HEK293 (cell line): ENCODE data around the gene ANKS6.
A peak's percentile ranks its signal among the peaks of the same experiment; 100 is the strongest.

ENCODE experiments used
- CTCF ChIA-PET: fragments of 350-600 bp; formaldehyde crosslinking; extraction: SDS; loops from one replicate; lab custom pipeline; 2021; ENCODE audit warnings: antibody characterized with exemption; lab: Yijun Ruan, JAX
- POLR2A ChIA-PET: fragments of 300-600 bp; formaldehyde crosslinking; extraction: SDS; loops from one replicate; lab custom pipeline; 2020; ENCODE audit warnings: antibody characterized with exemption, inconsistent platforms; lab: Yijun Ruan, JAX
- H3K27ac ChIP-seq: fragments of 200-500 bp; sonication (Bioruptor generic); 2 replicates; pipeline ENCODE4 v1.5.1; 2014; ENCODE audit warnings: low read depth, low read length, control low read depth, inconsistent platforms; ENCODE audit errors: extremely low read depth
- H3K36me3 ChIP-seq, 2 experiments: fragments of 200-500 bp in 1 of 2; sonication (Bioruptor generic) in 1 of 2; 1 replicate in 1 of 2; 2 replicates in 1 of 2; pipeline ENCODE4 v1.5.1; 2014 to 2017; ENCODE audit warnings: inconsistent platforms in 2 of 2, low read length in 2 of 2; ENCODE audit not compliant: control insufficient read depth in 2 of 2, insufficient read depth in 1 of 2
- H3K4me1 ChIP-seq: fragments of 200-500 bp; sonication (Bioruptor generic); 2 replicates; pipeline ENCODE4 v1.5.1; 2014; ENCODE audit warnings: mild to moderate bottlenecking, low read length, inconsistent platforms; ENCODE audit not compliant: control insufficient read depth, insufficient read depth
- H3K4me3 ChIP-seq: 2 replicates; pipeline ENCODE4 v1.5.1; 2011; ENCODE audit warnings: low read depth, mild to moderate bottlenecking, control low read depth, low read length, moderate library complexity
- H3K9me3 ChIP-seq: fragments of 200-500 bp; sonication (Bioruptor generic); 2 replicates; pipeline ENCODE4 v1.5.1; 2014; ENCODE audit warnings: low read depth, low read length, inconsistent platforms; ENCODE audit not compliant: control insufficient read depth, insufficient read depth
- BCL11B ChIP-seq: fragments of 450-650 bp; formaldehyde crosslinking; IDR thresholded peaks from 2 replicates; pipeline ENCODE4 v1.5.1; 2016; ENCODE audit warnings: low read depth, missing biosample characterization, missing genetic modification characterization
- FEZF1 ChIP-seq: fragments of 450-650 bp; formaldehyde crosslinking; IDR thresholded peaks from 2 replicates; pipeline ENCODE4 v1.5.1; 2016; ENCODE audit warnings: missing biosample characterization, missing genetic modification characterization
- HOXD13 ChIP-seq: sonication (generic); formaldehyde crosslinking; IDR thresholded peaks from 2 replicates; pipeline ENCODE4 v1.8.0; 2022; ENCODE audit warnings: missing genetic modification reagents, borderline replicate concordance
- KLF10 ChIP-seq: fragments of 450-650 bp; IDR thresholded peaks from 2 replicates; pipeline ENCODE4 v1.5.1; 2018; ENCODE audit warnings: missing biosample characterization, mild to moderate bottlenecking, missing genetic modification characterization
- REPIN1 ChIP-seq: fragments of 450-650 bp; formaldehyde crosslinking; IDR thresholded peaks from 2 replicates; pipeline ENCODE4 v1.5.1; 2017; ENCODE audit warnings: missing biosample characterization, missing genetic modification characterization, low read depth
- TCF7L2 ChIP-seq: IDR thresholded peaks from 2 replicates; pipeline ENCODE4 v1.6.1; 2011; ENCODE audit warnings: low read depth, mild to moderate bottlenecking, inconsistent platforms, low read length, moderate library complexity, borderline replicate concordance
- ZBTB48 ChIP-seq: fragments of 450-650 bp; formaldehyde crosslinking; IDR thresholded peaks from 2 replicates; pipeline ENCODE4 v1.5.1; 2016; ENCODE audit warnings: missing biosample characterization, missing genetic modification characterization
- ZNF146 ChIP-seq: fragments of 450-650 bp; formaldehyde crosslinking; IDR thresholded peaks from 2 replicates; pipeline ENCODE4 v1.5.1; 2016; ENCODE audit warnings: missing biosample characterization, missing genetic modification characterization
- ZNF223 ChIP-seq: fragments of 450-650 bp; formaldehyde crosslinking; IDR thresholded peaks from 2 replicates; pipeline ENCODE4 v1.5.1; 2016; ENCODE audit warnings: missing biosample characterization, missing genetic modification characterization
- ZNF266 ChIP-seq: fragments of 450-650 bp; formaldehyde crosslinking; IDR thresholded peaks from 2 replicates; pipeline ENCODE4 v1.5.1; 2016; ENCODE audit warnings: missing biosample characterization, missing genetic modification characterization, low read depth
- ZNF394 ChIP-seq: fragments of 450-650 bp; formaldehyde crosslinking; IDR thresholded peaks from 2 replicates; pipeline ENCODE4 v1.5.1; 2016; ENCODE audit warnings: missing biosample characterization, missing genetic modification characterization, mild to moderate bottlenecking, moderate library complexity, borderline replicate concordance
- ZNF624 ChIP-seq: fragments of 450-650 bp; formaldehyde crosslinking; IDR thresholded peaks from 2 replicates; pipeline ENCODE4 v1.5.1; 2017; ENCODE audit warnings: missing biosample characterization, missing genetic modification characterization
- TF ChIP-seq, protein P1 (sequence below): fragments of 450-650 bp; formaldehyde crosslinking; optimal IDR thresholded peaks from 2 replicates; pipeline ENCODE3; 2016; ENCODE audit warnings: missing biosample characterization, mild to moderate bottlenecking, missing genetic modification characterization
- TF ChIP-seq, protein P2 (sequence below): fragments of 450-650 bp; formaldehyde crosslinking; IDR thresholded peaks from 2 replicates; pipeline ENCODE4 v1.5.1; 2016; ENCODE audit warnings: missing biosample characterization, missing genetic modification characterization
- TF ChIP-seq, protein P3 (sequence below): fragments of 450-650 bp; formaldehyde crosslinking; IDR thresholded peaks from 2 replicates; pipeline ENCODE4 v1.5.1; 2017; ENCODE audit warnings: missing biosample characterization, missing genetic modification characterization
- TF ChIP-seq, protein P4 (sequence below): sonication (generic); formaldehyde crosslinking; IDR thresholded peaks from 2 replicates; pipeline ENCODE4 v1.8.1; 2022; ENCODE audit warnings: mild to moderate bottlenecking, moderate library complexity, missing genetic modification reagents
- TF ChIP-seq, protein P5 (sequence below): fragments of 450-650 bp; IDR thresholded peaks from 2 replicates; pipeline ENCODE4 v1.5.1; 2018; ENCODE audit warnings: missing biosample characterization, missing genetic modification characterization
- TF ChIP-seq, protein P6 (sequence below): fragments of 450-650 bp; formaldehyde crosslinking; IDR thresholded peaks from 2 replicates; pipeline ENCODE4 v1.5.1; 2016; ENCODE audit warnings: missing biosample characterization, missing genetic modification characterization
- TF ChIP-seq, protein P7 (sequence below): fragments of 450-650 bp; formaldehyde crosslinking; IDR thresholded peaks from 2 replicates; pipeline ENCODE4 v1.5.1; 2017; ENCODE audit warnings: missing biosample characterization, missing genetic modification characterization

ANKS6 gene

DNA sequence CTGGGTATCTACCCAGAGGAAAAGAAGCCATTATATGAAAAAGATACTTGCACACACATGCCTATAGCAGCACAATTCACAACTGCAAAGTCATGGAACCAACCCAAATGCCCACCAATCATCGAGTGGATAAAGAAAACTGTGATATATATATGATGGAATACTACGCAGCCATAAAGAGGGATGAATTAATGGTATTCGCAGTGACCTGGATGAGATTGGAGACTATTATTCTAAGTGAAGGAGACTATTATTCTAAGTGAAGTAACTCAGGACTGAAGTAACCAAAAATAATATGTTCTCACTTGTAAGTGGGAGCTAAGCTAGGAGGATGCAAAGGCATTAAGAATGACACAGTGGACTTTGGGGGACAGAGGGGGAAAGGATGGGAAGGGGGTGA, 57.6 kb downstream of the ANKS6 start:
- H3K27ac ChIP-seq: no peak overlapping the region
- POLR2A ChIA-PET: no interaction called here
- no peak overlapping the region for H3K4me3 ChIP-seq
- TF ChIP-seq TCF7L2 (no peak), REPIN1 (tag by site-specific recombination) (no peak), ZBTB48 (tag by site-specific recombination) (no peak), ZNF146 (tag by site-specific recombination) (peak; percentile 46; the same call in 1 of the 2 replicates), BCL11B (tag by site-specific recombination) (no peak), FEZF1 (no peak), ZNF223 (tag by site-specific recombination) (no peak)
- TF ChIP-seq, protein P1, sequence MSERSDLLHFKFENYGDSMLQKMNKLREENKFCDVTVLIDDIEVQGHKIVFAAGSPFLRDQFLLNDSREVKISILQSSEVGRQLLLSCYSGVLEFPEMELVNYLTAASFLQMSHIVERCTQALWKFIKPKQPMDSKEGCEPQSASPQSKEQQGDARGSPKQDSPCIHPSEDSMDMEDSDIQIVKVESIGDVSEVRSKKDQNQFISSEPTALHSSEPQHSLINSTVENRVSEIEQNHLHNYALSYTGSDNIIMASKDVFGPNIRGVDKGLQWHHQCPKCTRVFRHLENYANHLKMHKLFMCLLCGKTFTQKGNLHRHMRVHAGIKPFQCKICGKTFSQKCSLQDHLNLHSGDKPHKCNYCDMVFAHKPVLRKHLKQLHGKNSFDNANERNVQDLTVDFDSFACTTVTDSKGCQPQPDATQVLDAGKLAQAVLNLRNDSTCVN (tag by site-specific recombination): no peak
- TF ChIP-seq, protein P2, sequence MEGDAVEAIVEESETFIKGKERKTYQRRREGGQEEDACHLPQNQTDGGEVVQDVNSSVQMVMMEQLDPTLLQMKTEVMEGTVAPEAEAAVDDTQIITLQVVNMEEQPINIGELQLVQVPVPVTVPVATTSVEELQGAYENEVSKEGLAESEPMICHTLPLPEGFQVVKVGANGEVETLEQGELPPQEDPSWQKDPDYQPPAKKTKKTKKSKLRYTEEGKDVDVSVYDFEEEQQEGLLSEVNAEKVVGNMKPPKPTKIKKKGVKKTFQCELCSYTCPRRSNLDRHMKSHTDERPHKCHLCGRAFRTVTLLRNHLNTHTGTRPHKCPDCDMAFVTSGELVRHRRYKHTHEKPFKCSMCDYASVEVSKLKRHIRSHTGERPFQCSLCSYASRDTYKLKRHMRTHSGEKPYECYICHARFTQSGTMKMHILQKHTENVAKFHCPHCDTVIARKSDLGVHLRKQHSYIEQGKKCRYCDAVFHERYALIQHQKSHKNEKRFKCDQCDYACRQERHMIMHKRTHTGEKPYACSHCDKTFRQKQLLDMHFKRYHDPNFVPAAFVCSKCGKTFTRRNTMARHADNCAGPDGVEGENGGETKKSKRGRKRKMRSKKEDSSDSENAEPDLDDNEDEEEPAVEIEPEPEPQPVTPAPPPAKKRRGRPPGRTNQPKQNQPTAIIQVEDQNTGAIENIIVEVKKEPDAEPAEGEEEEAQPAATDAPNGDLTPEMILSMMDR: no peak
- TF ChIP-seq, all 188 proteins: peak for 1
- H3K9me3 ChIP-seq: no peaks in the 10 kb centered on the region
- H3K36me3 ChIP-seq: peaks cover 0 to 55% of the 10 kb centered on the region in 2 experiments; a peak in 2 of 3 replicates
- CTCF ChIA-PET: no interaction called here
- H3K4me1 ChIP-seq: no peaks in the 10 kb centered on the region

DNA sequence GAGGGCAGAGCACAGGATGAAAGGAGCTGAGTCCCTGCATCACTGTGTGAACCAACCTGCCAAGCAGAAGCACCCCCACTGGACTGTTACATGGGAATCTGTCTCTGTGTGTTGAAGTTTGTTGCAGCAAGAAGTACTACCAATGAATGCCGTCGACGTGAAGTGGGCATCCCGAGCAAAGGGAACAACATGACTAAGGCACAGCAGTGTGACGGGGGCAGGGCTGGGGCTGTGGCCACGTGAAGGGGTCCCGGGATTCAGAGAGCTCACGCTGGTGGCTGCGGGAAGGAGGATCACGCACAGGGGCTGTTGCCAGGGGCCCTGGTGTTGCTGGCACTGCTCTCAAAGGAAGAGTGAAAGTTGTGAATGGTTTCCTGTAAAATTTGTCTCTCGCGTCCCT, 60.1 kb downstream of the ANKS6 start:
- Histone ChIP-seq H3K4me3 (no peak overlapping the region), H3K27ac (no peak overlapping the region), H3K9me3 (no peaks in the 10 kb centered on the region), H3K36me3 (peaks cover 0 to 49% of the 10 kb centered on the region in 2 experiments; a peak in 2 of 3 replicates), H3K4me1 (no peaks in the 10 kb centered on the region)
- ChIA-PET CTCF (interaction anchor here (0.6 kb wide), 1 partner anchor 522 kb away, joined by 3 read pairs; no protein-coding TSS in a partner anchor), POLR2A (no interaction called here)
- no peak for TF ChIP-seq ZNF146 (tag by site-specific recombination)
- TF ChIP-seq, protein P3, sequence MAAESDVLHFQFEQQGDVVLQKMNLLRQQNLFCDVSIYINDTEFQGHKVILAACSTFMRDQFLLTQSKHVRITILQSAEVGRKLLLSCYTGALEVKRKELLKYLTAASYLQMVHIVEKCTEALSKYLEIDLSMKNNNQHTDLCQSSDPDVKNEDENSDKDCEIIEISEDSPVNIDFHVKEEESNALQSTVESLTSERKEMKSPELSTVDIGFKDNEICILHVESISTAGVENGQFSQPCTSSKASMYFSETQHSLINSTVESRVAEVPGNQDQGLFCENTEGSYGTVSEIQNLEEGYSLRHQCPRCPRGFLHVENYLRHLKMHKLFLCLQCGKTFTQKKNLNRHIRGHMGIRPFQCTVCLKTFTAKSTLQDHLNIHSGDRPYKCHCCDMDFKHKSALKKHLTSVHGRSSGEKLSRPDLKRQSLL (tag by site-specific recombination): no peak
- no peak for TF ChIP-seq HOXD13 (CRISPR knock-in tag)
- TF ChIP-seq, protein P4, sequence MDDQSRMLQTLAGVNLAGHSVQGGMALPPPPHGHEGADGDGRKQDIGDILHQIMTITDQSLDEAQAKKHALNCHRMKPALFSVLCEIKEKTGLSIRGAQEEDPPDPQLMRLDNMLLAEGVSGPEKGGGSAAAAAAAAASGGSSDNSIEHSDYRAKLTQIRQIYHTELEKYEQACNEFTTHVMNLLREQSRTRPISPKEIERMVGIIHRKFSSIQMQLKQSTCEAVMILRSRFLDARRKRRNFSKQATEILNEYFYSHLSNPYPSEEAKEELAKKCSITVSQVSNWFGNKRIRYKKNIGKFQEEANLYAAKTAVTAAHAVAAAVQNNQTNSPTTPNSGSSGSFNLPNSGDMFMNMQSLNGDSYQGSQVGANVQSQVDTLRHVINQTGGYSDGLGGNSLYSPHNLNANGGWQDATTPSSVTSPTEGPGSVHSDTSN (CRISPR knock-in tag): no peak
- TF ChIP-seq, protein P2: no peak
- TF ChIP-seq ZNF266: no peak
- TF ChIP-seq, protein P5, sequence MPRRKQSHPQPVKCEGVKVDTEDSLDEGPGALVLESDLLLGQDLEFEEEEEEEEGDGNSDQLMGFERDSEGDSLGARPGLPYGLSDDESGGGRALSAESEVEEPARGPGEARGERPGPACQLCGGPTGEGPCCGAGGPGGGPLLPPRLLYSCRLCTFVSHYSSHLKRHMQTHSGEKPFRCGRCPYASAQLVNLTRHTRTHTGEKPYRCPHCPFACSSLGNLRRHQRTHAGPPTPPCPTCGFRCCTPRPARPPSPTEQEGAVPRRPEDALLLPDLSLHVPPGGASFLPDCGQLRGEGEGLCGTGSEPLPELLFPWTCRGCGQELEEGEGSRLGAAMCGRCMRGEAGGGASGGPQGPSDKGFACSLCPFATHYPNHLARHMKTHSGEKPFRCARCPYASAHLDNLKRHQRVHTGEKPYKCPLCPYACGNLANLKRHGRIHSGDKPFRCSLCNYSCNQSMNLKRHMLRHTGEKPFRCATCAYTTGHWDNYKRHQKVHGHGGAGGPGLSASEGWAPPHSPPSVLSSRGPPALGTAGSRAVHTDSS: no peak
- TF ChIP-seq, protein P6, sequence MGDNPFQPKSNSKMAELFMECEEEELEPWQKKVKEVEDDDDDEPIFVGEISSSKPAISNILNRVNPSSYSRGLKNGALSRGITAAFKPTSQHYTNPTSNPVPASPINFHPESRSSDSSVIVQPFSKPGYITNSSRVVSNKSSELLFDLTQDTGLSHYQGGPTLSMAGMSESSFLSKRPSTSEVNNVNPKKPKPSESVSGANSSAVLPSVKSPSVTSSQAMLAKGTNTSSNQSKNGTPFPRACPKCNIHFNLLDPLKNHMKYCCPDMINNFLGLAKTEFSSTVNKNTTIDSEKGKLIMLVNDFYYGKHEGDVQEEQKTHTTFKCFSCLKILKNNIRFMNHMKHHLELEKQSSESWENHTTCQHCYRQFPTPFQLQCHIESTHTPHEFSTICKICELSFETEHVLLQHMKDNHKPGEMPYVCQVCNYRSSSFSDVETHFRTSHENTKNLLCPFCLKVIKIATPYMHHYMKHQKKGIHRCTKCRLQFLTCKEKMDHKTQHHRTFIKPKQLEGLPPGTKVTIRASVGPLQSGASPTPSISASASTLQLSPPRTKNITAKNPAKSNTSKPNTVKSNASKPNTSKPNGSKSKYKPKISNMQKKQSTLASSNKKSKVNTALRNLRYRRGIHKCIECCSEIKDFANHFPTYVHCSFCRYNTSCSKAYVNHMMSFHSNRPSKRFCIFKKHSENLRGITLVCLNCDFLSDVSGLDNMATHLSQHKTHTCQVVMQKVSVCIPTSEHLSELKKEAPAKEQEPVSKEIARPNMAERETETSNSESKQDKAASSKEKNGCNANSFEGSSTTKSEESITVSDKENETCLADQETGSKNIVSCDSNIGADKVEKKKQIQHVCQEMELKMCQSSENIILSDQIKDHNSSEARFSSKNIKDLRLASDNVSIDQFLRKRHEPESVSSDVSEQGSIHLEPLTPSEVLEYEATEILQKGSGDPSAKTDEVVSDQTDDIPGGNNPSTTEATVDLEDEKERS (tag by site-specific recombination): no peak
- TF ChIP-seq ZNF624 (tag by site-specific recombination): no peak
- no peak for TF ChIP-seq KLF10 (tag by site-specific recombination)
- TF ChIP-seq ZNF394: no peak
- TF ChIP-seq, protein P7, sequence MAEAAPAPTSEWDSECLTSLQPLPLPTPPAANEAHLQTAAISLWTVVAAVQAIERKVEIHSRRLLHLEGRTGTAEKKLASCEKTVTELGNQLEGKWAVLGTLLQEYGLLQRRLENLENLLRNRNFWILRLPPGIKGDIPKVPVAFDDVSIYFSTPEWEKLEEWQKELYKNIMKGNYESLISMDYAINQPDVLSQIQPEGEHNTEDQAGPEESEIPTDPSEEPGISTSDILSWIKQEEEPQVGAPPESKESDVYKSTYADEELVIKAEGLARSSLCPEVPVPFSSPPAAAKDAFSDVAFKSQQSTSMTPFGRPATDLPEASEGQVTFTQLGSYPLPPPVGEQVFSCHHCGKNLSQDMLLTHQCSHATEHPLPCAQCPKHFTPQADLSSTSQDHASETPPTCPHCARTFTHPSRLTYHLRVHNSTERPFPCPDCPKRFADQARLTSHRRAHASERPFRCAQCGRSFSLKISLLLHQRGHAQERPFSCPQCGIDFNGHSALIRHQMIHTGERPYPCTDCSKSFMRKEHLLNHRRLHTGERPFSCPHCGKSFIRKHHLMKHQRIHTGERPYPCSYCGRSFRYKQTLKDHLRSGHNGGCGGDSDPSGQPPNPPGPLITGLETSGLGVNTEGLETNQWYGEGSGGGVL (tag by site-specific recombination): no peak
